Kidney (tissue), 14 donors: ENCODE data around the gene SLC49A4. TPM values are rescaled to one million over a fixed set of nuclear protein-coding genes. Genes with fewer than 3 reads are reported as not detected.

Experiments used
- DNase-seq, 5 donors: peaks; one replicate each; pipeline ENCODE4 v3.0.0-alpha.2; 2013 to 2020
- FAIRE-seq: peaks from 2 replicates; lab custom pipeline; 2012; peaks lifted over from hg19 to GRCh38; lab: Jason Lieb, UNC
- H3K27ac ChIP-seq, 2 donors: one replicate each; pipeline ENCODE4 v1.7.0; 2013; ENCODE audit warnings: low read depth in 2 of 2, low read length in 2 of 2, inconsistent platforms in 1 of 2
- H3K27me3 ChIP-seq: one replicate; pipeline ENCODE4 v1.7.1; 2013; ENCODE audit warnings: low read length, inconsistent platforms; ENCODE audit not compliant: control insufficient read depth, insufficient read depth
- H3K36me3 ChIP-seq, 3 donors: one replicate each; pipeline versions ENCODE4 v1.7.0 to v1.7.1; 2013; ENCODE audit warnings: low read length in 3 of 3, control low read depth in 1 of 3, inconsistent platforms in 1 of 3; ENCODE audit not compliant: insufficient read depth in 3 of 3, control insufficient read depth in 2 of 3
- H3K4me1 ChIP-seq, 3 donors: one replicate each; pipeline versions ENCODE4 v1.7.0 to v1.7.1; 2013; ENCODE audit warnings: low read length in 3 of 3, inconsistent platforms in 1 of 3, low read depth in 1 of 3; ENCODE audit not compliant: control insufficient read depth in 2 of 3, insufficient read depth in 2 of 3
- H3K4me3 ChIP-seq, 3 donors: one replicate each; pipeline versions ENCODE4 v1.7.0 to v1.8.1; 2013; ENCODE audit warnings: low read length in 3 of 3, control low read depth in 1 of 3, inconsistent platforms in 1 of 3
- H3K9ac ChIP-seq, 3 donors: one replicate each; pipeline versions ENCODE4 v1.7.0 to v1.7.1; 2013; ENCODE audit warnings: low read length in 3 of 3, control low read depth in 1 of 3, inconsistent platforms in 1 of 3
- H3K9me3 ChIP-seq, 3 donors: one replicate each; pipeline versions ENCODE4 v1.7.0 to v1.7.1; 2013; ENCODE audit warnings: low read length in 3 of 3, control low read depth in 1 of 3, inconsistent platforms in 1 of 3; ENCODE audit not compliant: control insufficient read depth in 2 of 3, insufficient read depth in 1 of 3
- CTCF ChIP-seq: IDR thresholded peaks from 3 replicates; pipeline ENCODE4 v1.5.1; 2012; ENCODE audit warnings: mild to moderate bottlenecking, moderate library complexity, borderline replicate concordance; ENCODE audit not compliant: insufficient read depth; ENCODE audit errors: extremely low read depth
- intact Hi-C: fragments of 100-400 bp; cut with DNase I; formaldehyde crosslinking; loops from one replicate; pipeline ENCODE4 v1.11.1; 2022
- polyA plus RNA-seq: library from polyadenylated mRNA; stranded (reverse); fragments of 350-450 nt; fragmentation: Illumina TruSeq; extraction: RNeasy Lipid Tissue Mini Kit (QIAGEN cat#74804); gene quantifications from one replicate; pipeline ENCODE4 v1.2.3, GENCODE V29; 2014; ENCODE audit warnings: low read depth, low replicate concordance; ENCODE audit not compliant: insufficient read depth
- total RNA-seq: library from RNA; stranded (reverse); fragmentation: NEBNext Ultra II Directional; extraction: Animal tissue kit (Norgen Biotek cat#: 25700); gene quantifications from one replicate; pipeline ENCODE4 v1.2.1, GENCODE V29; 2021
- donor health status: control.
- donor health status: control.
- donor health status: control.
- donor health status: control.
- donor health status: control.
- donor health status: DM: yes; HTN: yes; CAD: no.
- donor health status: Normal renal cell carcinoma (clear cell type).

SLC49A4 gene
- total and polyA plus RNA-seq, 2 donors from 2014 or later = 10.4 to 21.7 TPM

GRCh38 chr3:122825460-122825859 is 30.6 kb downstream of the SLC49A4 start:
- FAIRE-seq (no peak), DNase-seq (peak in 1 of 5 donors; percentile 7)
- TF ChIP-seq CTCF = no peak
- H3K27me3 ChIP-seq = no peaks in the 10 kb centered on the region
- H3K4me1 ChIP-seq = no peaks in the 10 kb centered on the region
- intact Hi-C loops = no loop called here
- H3K9ac ChIP-seq = no peak overlapping the region
- H3K36me3 ChIP-seq = peaks cover 0 to 18% (median 7%) of the 10 kb centered on the region in 3 donors
- no peak overlapping the region for H3K4me3 ChIP-seq
- H3K27ac ChIP-seq = no peak overlapping the region
- no peaks in the 10 kb centered on the region for H3K9me3 ChIP-seq

- H3K36me3 ChIP-seq = peaks cover 0 to 18% (median 7%) of the 10 kb centered on the region in 3 donors
- no peak overlapping the region for H3K4me3 ChIP-seq
- no peak for FAIRE-seq
- H3K9me3 ChIP-seq = no peaks in the 10 kb centered on the region
- no peak overlapping the region for H3K27ac ChIP-seq
- TF ChIP-seq CTCF = no peak
- no peaks in the 10 kb centered on the region for H3K27me3 ChIP-seq
- no peak for DNase-seq
- H3K9ac ChIP-seq = no peak overlapping the region
- intact Hi-C loops = no loop called here
- H3K4me1 ChIP-seq = no peaks in the 10 kb centered on the region
Measured at GRCh38 chr3:122826278-122826677, 31.4 kb downstream of the SLC49A4 start.

- TF ChIP-seq CTCF = no peak
- H3K4me3 ChIP-seq = no peak overlapping the region
- no peaks in the 10 kb centered on the region for H3K9me3 ChIP-seq
- no peak for FAIRE-seq
- no peak overlapping the region for H3K9ac ChIP-seq
- no peak overlapping the region for H3K27ac ChIP-seq
- intact Hi-C loops = no loop called here
- no peaks in the 10 kb centered on the region for H3K27me3 ChIP-seq
- H3K36me3 ChIP-seq = peaks cover 0 to 18% (median 7%) of the 10 kb centered on the region in 3 donors
- H3K4me1 ChIP-seq = no peaks in the 10 kb centered on the region
- DNase-seq = no peak
Measured at GRCh38 chr3:122828281-122828680, 33.4 kb downstream of the SLC49A4 start.

GRCh38 chr3:122835590-122835989 is 40.7 kb downstream of the SLC49A4 start:
- FAIRE-seq (no peak), DNase-seq (no peak)
- no peaks in the 10 kb centered on the region for H3K4me1 ChIP-seq
- no peaks in the 10 kb centered on the region for H3K27me3 ChIP-seq
- H3K27ac ChIP-seq = no peak overlapping the region
- TF ChIP-seq CTCF = no peak
- H3K9me3 ChIP-seq = no peaks in the 10 kb centered on the region
- H3K36me3 ChIP-seq = peaks cover 0 to 6% (median 0%) of the 10 kb centered on the region in 3 donors
- no peak overlapping the region for H3K9ac ChIP-seq
- intact Hi-C loops = no loop called here
- no peak overlapping the region for H3K4me3 ChIP-seq
